PC-9 (cell line): ENCODE data around the gene PCDH9. TPM values are rescaled to one million over a fixed set of nuclear protein-coding genes. Genes with fewer than 3 reads are reported as not detected.

Source experiments
- BruUV-seq: library from RNA; stranded (reverse); fragments of 400-500 nt; replicated peaks from 2 replicates; lab custom pipeline; 2021; lab: Mats Ljungman, UMichigan
- CTCF ChIA-PET: fragments of 300-600 bp; sonication (Branson Sonifier 250); formaldehyde crosslinking; loops from one replicate; lab custom pipeline; 2022; ENCODE audit warnings: antibody characterized with exemption; lab: Charles Lee
- POLR2A ChIA-PET: fragments of 300-600 bp; sonication (Branson Sonifier 250); formaldehyde crosslinking; loops from one replicate; lab custom pipeline; 2022; ENCODE audit warnings: antibody characterized with exemption; ENCODE audit not compliant: unreplicated experiment; lab: Charles Lee
- DNase-seq, 2 experiments: peaks; one replicate each; pipeline versions ENCODE4 v3.0.0 to v3.0.0-alpha.2; 2015 to 2022; ENCODE audit warnings: mixed read lengths in 1 of 2
- H2AFZ ChIP-seq: fragments of 200-600 bp; sonication (generic); 2 replicates; pipeline ENCODE4 v1.8.1; 2017; ENCODE audit warnings: antibody characterized with exemption
- H3F3A ChIP-seq: fragments of 200-600 bp; sonication (generic); 2 replicates; pipeline ENCODE4 v1.8.1; 2017; ENCODE audit warnings: antibody characterized with exemption, mild to moderate bottlenecking, low read depth; ENCODE audit not compliant: insufficient read depth
- H3K27ac ChIP-seq: fragments of 200-600 bp; sonication (generic); 2 replicates; pipeline ENCODE4 v1.6.1; 2016; ENCODE audit warnings: mixed run types
- H3K27me3 ChIP-seq: fragments of 200-600 bp; sonication (generic); 2 replicates; pipeline ENCODE4 v1.6.1; 2016; ENCODE audit warnings: low read depth, mixed run types; ENCODE audit not compliant: insufficient read depth
- H3K36me3 ChIP-seq: fragments of 200-600 bp; sonication (generic); 2 replicates; pipeline ENCODE4 v1.6.1; 2016; ENCODE audit warnings: low read depth, mixed run types
- H3K4me1 ChIP-seq: fragments of 200-600 bp; sonication (generic); replicated peaks from 2 replicates; pipeline ENCODE4 v1.6.1; 2016; ENCODE audit warnings: mixed run types; ENCODE audit not compliant: insufficient read depth
- H3K4me2 ChIP-seq: fragments of 200-600 bp; sonication (generic); 2 replicates; pipeline ENCODE4 v1.6.1; 2017; ENCODE audit warnings: mixed run types
- H3K4me3 ChIP-seq: fragments of 200-600 bp; sonication (generic); 2 replicates; pipeline ENCODE4 v1.6.1; 2016; ENCODE audit warnings: mixed run types
- H3K79me2 ChIP-seq: fragments of 200-600 bp; sonication (generic); 2 replicates; pipeline ENCODE4 v1.6.1; 2017; ENCODE audit warnings: low read depth, mixed run types
- H3K9me2 ChIP-seq: fragments of 200-600 bp; sonication (generic); 2 replicates; pipeline ENCODE4 v1.8.1; 2017; ENCODE audit warnings: mild to moderate bottlenecking; ENCODE audit not compliant: insufficient read depth
- H3K9me3 ChIP-seq: fragments of 200-600 bp; sonication (generic); 2 replicates; pipeline ENCODE4 v1.8.1; 2016; ENCODE audit warnings: low read depth; ENCODE audit not compliant: insufficient read depth
- H4K20me1 ChIP-seq: fragments of 200-600 bp; sonication (generic); 2 replicates; pipeline ENCODE4 v1.8.1; 2017; ENCODE audit not compliant: insufficient read depth
- CTCF ChIP-seq: fragments of 200-600 bp; sonication (generic); conservative IDR thresholded peaks from 2 replicates; pipeline ENCODE4 v1.6.1; 2017; ENCODE audit warnings: mixed run types, antibody characterized with exemption, mild to moderate bottlenecking, moderate library complexity
- EZH2 ChIP-seq: fragments of 200-600 bp; sonication (generic); IDR thresholded peaks from 2 replicates; pipeline ENCODE4 v1.8.0; 2017; ENCODE audit warnings: antibody characterized with exemption, low read depth
- intact Hi-C: fragments of 100-400 bp; cut with micrococcal nuclease; formaldehyde crosslinking; loops from one replicate; pipeline ENCODE4 v1.10.0; 2022; ENCODE audit not compliant: unreplicated experiment
- total RNA-seq: library from RNA; stranded (reverse); gene quantifications from 2 replicates; pipeline ENCODE4 v1.2.3, GENCODE V29; 2021

Gene PCDH9
- total RNA-seq, 1 experiment from 2014 or later, result 0.37 TPM

GRCh38 chr13:66965181-66965580, 265.0 kb downstream of the PCDH9 start:
- Histone ChIP-seq H3K4me3 (no peak overlapping the region), H3K4me1 (no peaks in the 10 kb centered on the region), H3K9me2 (no peaks in the 10 kb centered on the region), H3K79me2 (no peaks in the 10 kb centered on the region), H3F3A (no peaks in the 10 kb centered on the region), H3K27ac (no peak overlapping the region), H2AFZ (no peak overlapping the region), H3K36me3 (no peaks in the 10 kb centered on the region), H3K4me2 (no peak overlapping the region), H3K27me3 (no peaks in the 10 kb centered on the region), H4K20me1 (no peaks in the 10 kb centered on the region), H3K9me3 (no peaks in the 10 kb centered on the region)
- BruUV-seq, result no TSS peak
- ChIA-PET POLR2A (interaction anchor here (0.6 kb wide), 1 partner anchor 50 kb away, joined by 5 read pairs; no protein-coding TSS in a partner anchor), CTCF (no interaction called here)
- intact Hi-C loops, result no loop called here
- DNase-seq, result no peak
- TF ChIP-seq EZH2 (no peak), CTCF (no peak)

GRCh38 chr13:66962953-66963352, 267.2 kb downstream of the PCDH9 start:
- Histone ChIP-seq H3K36me3 (no peaks in the 10 kb centered on the region), H3K4me3 (no peak overlapping the region), H3F3A (no peaks in the 10 kb centered on the region), H4K20me1 (no peaks in the 10 kb centered on the region), H3K4me2 (no peak overlapping the region), H3K27ac (no peak overlapping the region), H3K4me1 (no peaks in the 10 kb centered on the region), H2AFZ (no peak overlapping the region), H3K9me3 (no peaks in the 10 kb centered on the region), H3K27me3 (no peaks in the 10 kb centered on the region), H3K9me2 (no peaks in the 10 kb centered on the region), H3K79me2 (no peaks in the 10 kb centered on the region)
- ChIA-PET POLR2A (no interaction called here), CTCF (no interaction called here)
- TF ChIP-seq CTCF, result no peak
- TF ChIP-seq EZH2, result no peak
- no TSS peak for BruUV-seq
- intact Hi-C loops, result no loop called here
- DNase-seq, result no peak

GRCh38 chr13:66958611-66959010, 271.5 kb downstream of the PCDH9 start:
- ChIA-PET POLR2A (no interaction called here), CTCF (no interaction called here)
- no peak overlapping the region for H3K27ac ChIP-seq
- no peak overlapping the region for H3K4me2 ChIP-seq
- no peaks in the 10 kb centered on the region for H3K9me3 ChIP-seq
- no peaks in the 10 kb centered on the region for H3K36me3 ChIP-seq
- no peak for TF ChIP-seq EZH2
- TF ChIP-seq CTCF, result no peak
- no peaks in the 10 kb centered on the region for H3K4me1 ChIP-seq
- DNase-seq, result no peak
- no peaks in the 10 kb centered on the region for H3K79me2 ChIP-seq
- no peaks in the 10 kb centered on the region for H3K9me2 ChIP-seq
- no TSS peak for BruUV-seq
- H3K27me3 ChIP-seq, result no peaks in the 10 kb centered on the region
- no peaks in the 10 kb centered on the region for H3F3A ChIP-seq
- intact Hi-C loops, result no loop called here
- H4K20me1 ChIP-seq, result no peaks in the 10 kb centered on the region
- H2AFZ ChIP-seq, result no peak overlapping the region
- H3K4me3 ChIP-seq, result no peak overlapping the region
